DMS53 treated with DMSO at 0.1 percent for 48 hours (cell line): ENCODE results near the gene C20orf204.
"Not testable (repeated sequence)": the region's sequence is repeated elsewhere in the genome, so short reads cannot be mapped to it uniquely, and the experiment has no call there.

Experiments used
- DNase-seq: peaks from one replicate; lab custom pipeline; 2025; ENCODE audit not compliant: unreplicated experiment; lab: John Stamatoyannopoulos, UW

Gene C20orf204

DNA sequence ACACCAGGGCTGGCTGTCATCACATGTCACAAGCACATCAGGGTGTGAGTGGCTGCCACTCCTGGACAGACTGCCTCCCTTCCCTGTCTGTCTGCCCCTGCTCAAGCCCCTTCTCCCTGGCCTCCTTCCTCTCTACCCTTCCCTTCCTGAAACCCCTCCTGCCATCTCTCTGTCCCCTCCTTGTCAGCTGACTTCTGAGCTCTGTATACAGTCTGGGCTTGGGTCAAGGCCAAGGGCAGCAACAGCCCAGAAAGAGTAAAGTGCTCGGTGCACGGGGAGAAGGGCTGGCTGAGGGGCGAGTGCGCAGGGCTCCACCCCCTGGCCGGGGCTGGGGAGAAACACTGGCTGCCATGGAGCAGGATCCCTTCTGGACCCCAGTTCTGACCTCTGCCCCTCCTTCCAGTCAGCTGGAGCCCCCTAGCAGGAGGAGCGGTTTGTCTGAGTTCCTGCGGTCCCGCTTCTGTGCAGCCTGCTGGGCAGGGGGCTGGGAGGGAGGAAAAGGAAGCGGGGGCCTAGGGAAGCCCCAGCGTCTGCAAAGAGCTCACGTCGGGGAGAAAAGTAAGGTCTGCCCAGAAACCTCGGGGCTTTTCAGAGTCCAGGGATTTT, 46.2 kb downstream of the C20orf204 start:
- no peak for DNase-seq

DNA sequence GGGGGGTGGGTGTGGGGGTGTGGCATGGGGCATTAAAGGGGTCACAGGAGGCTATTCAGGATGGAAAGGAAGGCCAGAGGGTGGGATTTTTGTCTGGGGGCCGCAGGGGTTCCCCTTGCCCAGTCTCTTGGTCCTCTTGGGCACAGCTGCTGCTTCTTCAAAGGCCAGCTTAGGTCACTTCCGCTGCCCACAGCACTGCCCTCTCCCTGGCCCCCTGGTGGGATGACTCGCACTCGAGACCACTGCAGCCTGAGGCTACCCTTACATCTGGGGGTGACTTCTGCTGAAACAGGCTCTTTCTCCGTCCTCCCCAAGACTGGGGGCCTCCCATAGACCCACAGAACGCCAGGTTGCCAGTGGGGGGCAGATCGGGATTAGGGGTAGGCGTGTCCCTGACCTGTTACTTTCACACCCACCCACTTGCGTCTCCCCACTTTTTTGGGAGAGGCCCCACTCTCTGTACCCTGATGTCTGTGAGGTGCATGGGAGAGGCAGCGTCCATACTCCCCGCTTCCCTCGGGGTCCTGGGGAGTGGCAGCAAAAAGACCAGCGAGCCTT, 46.9 kb downstream of the C20orf204 start:
- no peak for DNase-seq

DNA sequence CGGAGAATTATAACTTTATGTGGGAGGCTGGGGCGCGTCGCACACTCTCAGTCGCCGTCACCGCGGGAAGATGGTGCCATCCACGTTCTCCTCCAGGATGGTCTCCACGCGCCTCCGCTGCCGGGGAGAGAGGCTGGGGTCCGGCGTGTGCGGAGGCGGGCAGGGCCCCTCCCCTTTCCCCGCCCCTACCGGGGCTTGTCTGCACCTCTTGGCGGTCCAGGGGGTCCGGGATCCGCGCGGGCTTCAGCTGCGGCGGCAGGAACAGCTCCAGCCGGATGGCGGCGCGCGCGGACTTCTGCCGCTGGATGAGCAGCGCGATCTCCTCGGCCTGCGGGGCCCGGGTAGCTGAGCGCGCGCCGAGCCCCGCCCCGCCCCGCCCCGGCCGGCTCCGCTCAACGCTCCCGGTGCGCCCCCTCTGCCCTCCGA, 47.4 kb downstream of the C20orf204 start:
- DNase-seq: peak; percentile 42

DNA sequence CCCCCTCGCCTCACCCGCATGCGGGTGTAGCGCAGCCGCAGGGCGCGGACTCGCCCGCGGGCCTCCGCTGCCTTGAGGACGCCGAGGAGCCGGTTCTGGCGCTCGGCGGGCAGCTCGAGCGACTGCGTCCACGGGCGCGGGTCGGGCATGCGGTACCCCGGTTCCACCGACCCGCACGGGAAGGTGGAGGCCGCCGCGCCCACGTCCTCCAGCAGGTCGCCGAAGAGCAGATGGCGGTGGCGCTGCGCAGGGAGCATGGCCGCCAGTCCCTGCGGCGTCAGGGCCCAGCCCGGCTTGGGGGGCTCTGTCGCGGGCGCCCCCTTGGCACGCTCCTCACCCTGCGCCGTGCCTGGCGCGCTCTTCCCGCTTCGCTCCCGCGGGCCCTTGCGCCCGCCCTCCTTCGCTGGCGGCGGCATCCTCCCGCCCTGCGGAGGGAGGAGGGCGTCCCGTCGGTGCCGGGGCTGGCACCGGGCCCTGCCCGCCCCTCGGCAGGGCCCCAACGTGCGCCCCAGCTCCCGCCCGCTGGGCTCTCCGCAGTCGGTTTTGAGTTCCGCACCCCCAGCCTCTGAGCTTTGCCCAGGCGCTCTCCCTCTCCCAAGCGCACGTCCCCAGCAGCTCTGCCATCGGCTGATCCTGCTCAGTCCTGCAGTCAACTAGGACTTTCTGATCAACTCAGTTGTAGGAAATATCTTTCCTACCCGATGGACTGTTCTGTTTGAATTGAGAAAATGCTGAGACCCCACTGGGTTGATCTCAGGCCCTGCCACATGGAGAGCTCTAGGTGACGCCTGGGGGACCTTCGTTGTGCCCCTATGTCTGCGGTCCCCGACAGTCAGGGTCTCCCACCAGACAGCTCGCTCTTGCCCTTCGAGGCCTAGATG, 48.1 kb downstream of the C20orf204 start, which contains the start of gene LKAAEAR1:
TSS of gene LKAAEAR1 (minus strand) at position 595 of the 881 bp plus-strand sequence. CDS start at position 416, 179 bp downstream.
- DNase-seq: peak; percentile 56

DNA sequence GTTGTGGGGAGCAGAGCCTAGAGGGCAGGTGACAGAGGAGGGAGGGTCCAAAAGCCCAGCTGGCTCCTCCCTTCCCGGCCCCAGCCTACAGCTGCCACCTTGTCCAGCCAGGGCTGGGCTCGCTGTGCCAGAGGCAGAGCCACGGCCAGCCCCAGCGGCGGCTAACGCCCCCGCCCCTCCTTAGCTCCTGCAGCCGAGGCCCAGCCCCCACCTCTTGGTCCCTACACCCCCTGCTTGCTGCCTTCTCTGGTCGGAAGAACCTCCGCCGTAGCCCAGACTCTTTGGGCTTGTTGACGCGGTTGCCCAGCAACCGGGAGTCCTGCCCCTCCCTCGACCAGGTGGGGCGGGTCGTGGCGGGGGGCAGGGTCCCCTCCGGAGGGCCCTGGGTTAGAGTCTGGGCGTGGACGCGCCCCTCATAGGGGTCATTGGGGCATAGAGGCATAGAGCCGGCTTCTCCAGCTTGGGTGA, 48.7 kb downstream of the C20orf204 start:
- DNase-seq: no peak

DNA sequence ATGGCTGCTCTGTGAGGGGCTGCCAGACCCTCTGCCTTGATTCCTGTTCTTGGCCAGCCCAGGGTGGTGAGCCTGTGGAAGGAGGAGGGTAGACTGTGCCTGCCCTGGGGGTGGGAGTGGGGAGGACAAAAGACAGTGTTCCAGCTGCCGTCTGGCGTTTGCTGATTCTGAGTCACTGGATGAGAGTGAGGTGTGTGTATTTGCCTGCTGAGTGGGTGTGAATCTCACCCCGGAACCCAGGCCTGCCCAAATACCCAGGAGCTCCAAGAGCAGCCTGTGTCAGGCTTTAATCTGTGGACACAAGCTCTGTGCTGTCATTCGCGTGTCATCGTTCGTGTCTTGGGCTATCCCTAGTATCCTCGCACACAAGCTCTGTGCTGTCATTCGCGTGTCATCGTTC, 50.8 kb downstream of the C20orf204 start:
- DNase-seq: no peak

GRCh38 chr20:64087226-64087825, 51.3 kb downstream of the C20orf204 start:
- not testable (repeated sequence) for DNase-seq

DNA sequence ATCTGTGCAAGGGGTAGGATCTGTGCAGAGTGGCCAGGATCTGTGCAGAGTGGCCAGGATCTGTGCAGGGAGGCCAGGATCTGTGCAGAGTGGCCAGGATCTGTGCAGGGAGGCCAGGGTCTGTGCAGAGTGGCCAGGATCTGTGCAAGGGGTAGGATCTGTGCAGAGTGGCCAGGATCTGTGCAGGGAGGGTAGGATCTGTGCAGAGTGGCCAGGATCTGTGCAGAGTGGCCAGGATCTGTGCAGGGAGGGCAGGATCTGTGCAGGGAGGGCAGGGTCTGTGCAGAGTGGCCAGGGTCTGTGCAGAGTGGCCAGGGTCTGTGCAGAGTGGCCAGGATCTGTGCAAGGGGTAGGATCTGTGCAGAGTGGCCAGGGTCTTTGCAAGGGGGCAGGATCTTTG, 52.6 kb downstream of the C20orf204 start:
- DNase-seq: not testable (repeated sequence)
